Esophagus squamous epithelium (tissue), 5 donors: ENCODE results near the gene TPSG1. TPM values are rescaled to one million over a fixed set of nuclear protein-coding genes. Genes with fewer than 3 reads are reported as not detected.
"Not testable (repeated sequence)": the region's sequence is repeated elsewhere in the genome, so short reads cannot be mapped to it uniquely, and the experiment has no call there.

Experiments
- DNase-seq: peaks from one replicate; lab custom pipeline; 2025; lab: John Stamatoyannopoulos, UW
- H3K27ac ChIP-seq, 4 donors: fragments of 200-600 bp; sonication (generic); one replicate each; pipeline ENCODE4 v1.5.1; 2016 to 2019; ENCODE audit warnings: mild to moderate bottlenecking in 1 of 4
- H3K27me3 ChIP-seq, 4 donors: fragments of 200-600 bp; sonication (generic); 1 replicate in 3 of 4; 2 replicates in 1 of 4; pipeline versions ENCODE4 v1.5.1 to v1.6.0; 2017 to 2021; ENCODE audit warnings: antibody characterized with exemption in 1 of 4
- H3K36me3 ChIP-seq, 3 donors: fragments of 200-600 bp; sonication (generic); one replicate each; pipeline ENCODE4 v1.5.1; 2016 to 2019
- H3K4me1 ChIP-seq, 3 donors: fragments of 200-600 bp; sonication (generic); one replicate each; pipeline ENCODE4 v1.5.1; 2017 to 2019
- H3K4me3 ChIP-seq, 4 donors: fragments of 200-600 bp; sonication (generic); 1 replicate in 3 of 4; 2 replicates in 1 of 4; pipeline ENCODE4 v1.5.1; 2016 to 2019; ENCODE audit warnings: mild to moderate bottlenecking in 2 of 4, moderate library complexity in 1 of 4
- H3K9me3 ChIP-seq, 3 donors: fragments of 200-600 bp; sonication (generic); one replicate each; pipeline ENCODE4 v1.5.1; 2016 to 2019
- CTCF ChIP-seq, 6 experiments: fragments of 450-650 bp in 4 of 6; fragments of 200-600 bp in 2 of 6; sonication (generic) in 2 of 6; IDR thresholded peaks; one replicate each; pipeline ENCODE4 v1.5.1; 2016 to 2019; ENCODE audit warnings: antibody characterized with exemption in 6 of 6, mild to moderate bottlenecking in 4 of 6, moderate library complexity in 4 of 6
- POLR2A ChIP-seq, 4 donors: fragments of 450-650 bp; IDR thresholded peaks; one replicate each; pipeline ENCODE4 v1.6.1; 2017; ENCODE audit warnings: antibody characterized with exemption in 4 of 4, mild to moderate bottlenecking in 4 of 4, moderate library complexity in 3 of 4
- WGBS, 2 donors: methylation state at CpG; one replicate each; pipeline ENCODE4 v1.1.5; 2018; 5-methylcytosine and 5-hydroxymethylcytosine counted together
- intact Hi-C: fragments of 100-400 bp; cut with DNase I; formaldehyde crosslinking; loops from one replicate; pipeline ENCODE4 v1.15.0; 2022
- total RNA-seq, 4 donors: library from RNA; depleted of rRNA; stranded (reverse); fragments of >200 nt; gene quantifications; one replicate each; pipeline ENCODE4 v1.1.0, GENCODE V29; 2016
- donor health status: DM: yes; HTN: yes; CAD: no.

The TPSG1 gene
- total RNA-seq, 4 donors from 2014 or later, result 0.27 TPM; not detected in 3

- no peak for DNase-seq
- Histone ChIP-seq H3K4me1 (no peaks in the 10 kb centered on the region), H3K4me3 (no peak overlapping the region), H3K9me3 (no peaks in the 10 kb centered on the region), H3K27me3 (peaks cover 0 to 14% (median 0%) of the 10 kb centered on the region in 4 donors), H3K36me3 (peaks cover 0 to 4% (median 0%) of the 10 kb centered on the region in 3 donors), H3K27ac (no peak overlapping the region)
- intact Hi-C loops, result no loop called here
- TF ChIP-seq CTCF (IDR thresholded peaks at IDR 0.05) (no peak), POLR2A (IDR thresholded peaks at IDR 0.05) (no peak)
- WGBS, 2 donors, result 80% methylated on average over 1 of the region's 18 CpGs
These were observed 22.8 kb downstream of the TPSG1 start for GRCh38 chr16:1202274-1202673.

GRCh38 chr16:1201444-1201843 is 23.6 kb downstream of the TPSG1 start:
- H3K36me3 ChIP-seq, result no peaks in the 10 kb centered on the region
- peaks cover 0 to 14% (median 0%) of the 10 kb centered on the region in 4 donors for H3K27me3 ChIP-seq
- intact Hi-C loops, result no loop called here
- no peak overlapping the region for H3K4me3 ChIP-seq
- no peaks in the 10 kb centered on the region for H3K4me1 ChIP-seq
- no peaks in the 10 kb centered on the region for H3K9me3 ChIP-seq
- DNase-seq, result no peak
- 78 to 80% methylated on average over 7 to 23 of the region's 25 CpGs for WGBS, 2 donors
- no peak overlapping the region for H3K27ac ChIP-seq
- no peak for TF ChIP-seq POLR2A (IDR thresholded peaks at IDR 0.05)
- TF ChIP-seq CTCF (IDR thresholded peaks at IDR 0.05), result no peak

GRCh38 chr16:1200014-1200627 is 24.9 kb downstream of the TPSG1 start:
- 88% methylated on average over 13 to 27 of the region's 38 CpGs for WGBS, 2 donors
- no peak for TF ChIP-seq POLR2A (IDR thresholded peaks at IDR 0.05)
- TF ChIP-seq CTCF (IDR thresholded peaks at IDR 0.05), result no peak
- Histone ChIP-seq H3K27ac (no peak overlapping the region), H3K4me1 (no peaks in the 10 kb centered on the region), H3K4me3 (no peak overlapping the region), H3K27me3 (peaks cover 0 to 9% (median 0%) of the 10 kb centered on the region in 4 donors), H3K36me3 (no peaks in the 10 kb centered on the region), H3K9me3 (no peaks in the 10 kb centered on the region)
- intact Hi-C loops, result no loop called here
- DNase-seq, result no peak

- intact Hi-C loops, result no loop called here
- WGBS, 2 donors, result 83% methylated on average over 8 of the region's 19 CpGs
- TF ChIP-seq CTCF (IDR thresholded peaks at IDR 0.05) (no peak), POLR2A (IDR thresholded peaks at IDR 0.05) (no peak)
- Histone ChIP-seq H3K27me3 (peaks cover 0 to 12% (median 0%) of the 10 kb centered on the region in 4 donors), H3K4me3 (no peak overlapping the region), H3K9me3 (no peaks in the 10 kb centered on the region), H3K4me1 (peaks cover 0 to 4% (median 0%) of the 10 kb centered on the region in 3 donors), H3K36me3 (no peaks in the 10 kb centered on the region), H3K27ac (no peak overlapping the region)
- no peak for DNase-seq
These were observed 25.6 kb downstream of the TPSG1 start for GRCh38 chr16:1199347-1200013.

GRCh38 chr16:1198671-1199346 is 26.3 kb downstream of the TPSG1 start:
- Histone ChIP-seq H3K4me1 (peaks cover 0 to 11% (median under 1%) of the 10 kb centered on the region in 3 donors), H3K27me3 (peaks cover 0 to 19% (median 0%) of the 10 kb centered on the region in 4 donors)
- H3K36me3 ChIP-seq, H3K9me3 ChIP-seq, H3K27ac ChIP-seq, DNase-seq, intact Hi-C loops, H3K4me3 ChIP-seq: not testable (repeated sequence)
- 81 to 88% methylated on average over 12 to 13 of the region's 44 CpGs for WGBS, 2 donors
